MM.1S (cell line): ENCODE results near the gene LYL1.

Source experiments
- CTCF ChIP-seq: fragments of 300-600 bp; sonication (generic); IDR thresholded peaks from 2 replicates; pipeline ENCODE4 v1.5.1; 2016; ENCODE audit warnings: antibody characterized with exemption, low read length, mixed read lengths
- EZH2 ChIP-seq: fragments of 300-600 bp; sonication (generic); optimal IDR thresholded peaks from 2 replicates; pipeline ENCODE3; 2017; ENCODE audit warnings: low read depth, mild to moderate bottlenecking, antibody characterized with exemption, low read length, mixed read lengths

- no peak for TF ChIP-seq CTCF
- no peak for TF ChIP-seq EZH2
Observed at GRCh38 chr19:13150931-13151604, 48.4 kb upstream of the LYL1 start.
